HEK293 (cell line): ENCODE data around the gene HIBCH.

ENCODE experiments used
- CTCF ChIA-PET: fragments of 350-600 bp; formaldehyde crosslinking; extraction: SDS; loops from one replicate; lab custom pipeline; 2021; ENCODE audit warnings: antibody characterized with exemption; lab: Yijun Ruan, JAX
- POLR2A ChIA-PET: fragments of 300-600 bp; formaldehyde crosslinking; extraction: SDS; loops from one replicate; lab custom pipeline; 2020; ENCODE audit warnings: antibody characterized with exemption, inconsistent platforms; lab: Yijun Ruan, JAX
- H3K27ac ChIP-seq: fragments of 200-500 bp; sonication (Bioruptor generic); 2 replicates; pipeline ENCODE4 v1.5.1; 2014; ENCODE audit warnings: low read depth, low read length, control low read depth, inconsistent platforms; ENCODE audit errors: extremely low read depth
- H3K36me3 ChIP-seq, 2 experiments: fragments of 200-500 bp in 1 of 2; sonication (Bioruptor generic) in 1 of 2; 1 replicate in 1 of 2; 2 replicates in 1 of 2; pipeline ENCODE4 v1.5.1; 2014 to 2017; ENCODE audit warnings: inconsistent platforms in 2 of 2, low read length in 2 of 2; ENCODE audit not compliant: control insufficient read depth in 2 of 2, insufficient read depth in 1 of 2
- H3K4me1 ChIP-seq: fragments of 200-500 bp; sonication (Bioruptor generic); 2 replicates; pipeline ENCODE4 v1.5.1; 2014; ENCODE audit warnings: mild to moderate bottlenecking, low read length, inconsistent platforms; ENCODE audit not compliant: control insufficient read depth, insufficient read depth
- H3K4me3 ChIP-seq: 2 replicates; pipeline ENCODE4 v1.5.1; 2011; ENCODE audit warnings: low read depth, mild to moderate bottlenecking, control low read depth, low read length, moderate library complexity
- H3K9me3 ChIP-seq: fragments of 200-500 bp; sonication (Bioruptor generic); 2 replicates; pipeline ENCODE4 v1.5.1; 2014; ENCODE audit warnings: low read depth, low read length, inconsistent platforms; ENCODE audit not compliant: control insufficient read depth, insufficient read depth
- GLI4 ChIP-seq: fragments of 450-650 bp; formaldehyde crosslinking; IDR thresholded peaks from 2 replicates; pipeline ENCODE4 v1.5.1; 2016; ENCODE audit warnings: missing biosample characterization, missing genetic modification characterization
- HOXA7 ChIP-seq: sonication (generic); formaldehyde crosslinking; IDR thresholded peaks from 2 replicates; pipeline ENCODE4 v1.8.1; 2022; ENCODE audit warnings: missing genetic modification reagents, borderline replicate concordance
- HOXC10 ChIP-seq: sonication (generic); formaldehyde crosslinking; IDR thresholded peaks from 2 replicates; pipeline ENCODE4 v1.8.1; 2023; ENCODE audit warnings: mild to moderate bottlenecking, missing genetic modification reagents
- IKZF3 ChIP-seq: fragments of 450-650 bp; IDR thresholded peaks from 2 replicates; pipeline ENCODE4 v1.5.0; 2018; ENCODE audit warnings: missing biosample characterization, mild to moderate bottlenecking, missing genetic modification characterization, moderate library complexity
- KLF7 ChIP-seq: fragments of 450-650 bp; formaldehyde crosslinking; IDR thresholded peaks from 2 replicates; pipeline ENCODE4 v1.5.1; 2016; ENCODE audit warnings: missing biosample characterization, missing genetic modification characterization, borderline replicate concordance
- PATZ1 ChIP-seq: fragments of 450-650 bp; formaldehyde crosslinking; IDR thresholded peaks from 2 replicates; pipeline ENCODE4 v1.5.1; 2016; ENCODE audit warnings: missing biosample characterization, missing genetic modification characterization
- PRDM10 ChIP-seq: fragments of 450-650 bp; formaldehyde crosslinking; IDR thresholded peaks from 2 replicates; pipeline ENCODE4 v1.5.1; 2016; ENCODE audit warnings: missing biosample characterization, missing genetic modification characterization
- SCRT1 ChIP-seq: fragments of 450-650 bp; formaldehyde crosslinking; IDR thresholded peaks from 2 replicates; pipeline ENCODE4 v1.5.1; 2016; ENCODE audit warnings: missing biosample characterization, missing genetic modification characterization, borderline replicate concordance
- ZBTB1 ChIP-seq: fragments of 450-650 bp; formaldehyde crosslinking; IDR thresholded peaks from 2 replicates; pipeline ENCODE4 v1.5.1; 2016; ENCODE audit warnings: missing biosample characterization, missing genetic modification characterization
- ZBTB48 ChIP-seq: fragments of 450-650 bp; formaldehyde crosslinking; IDR thresholded peaks from 2 replicates; pipeline ENCODE4 v1.5.1; 2016; ENCODE audit warnings: missing biosample characterization, missing genetic modification characterization
- ZFP41 ChIP-seq: fragments of 450-650 bp; formaldehyde crosslinking; IDR thresholded peaks from 2 replicates; pipeline ENCODE4 v1.5.1; 2016; ENCODE audit warnings: missing biosample characterization, missing genetic modification characterization, borderline replicate concordance
- ZNF174 ChIP-seq: fragments of 450-650 bp; formaldehyde crosslinking; IDR thresholded peaks from 2 replicates; pipeline ENCODE4 v1.5.0; 2017; ENCODE audit warnings: missing biosample characterization, mild to moderate bottlenecking, missing genetic modification characterization
- ZNF18 ChIP-seq: fragments of 450-650 bp; formaldehyde crosslinking; IDR thresholded peaks from 2 replicates; pipeline ENCODE4 v1.5.1; 2016; ENCODE audit warnings: missing biosample characterization, missing genetic modification characterization
- ZNF26 ChIP-seq: fragments of 450-650 bp; formaldehyde crosslinking; IDR thresholded peaks from 2 replicates; pipeline ENCODE4 v1.5.1; 2016; ENCODE audit warnings: missing biosample characterization, missing genetic modification characterization
- ZNF544 ChIP-seq: fragments of 450-650 bp; formaldehyde crosslinking; IDR thresholded peaks from 2 replicates; pipeline ENCODE4 v1.5.0; 2017; ENCODE audit warnings: missing biosample characterization, missing genetic modification characterization
- ZNF561 ChIP-seq: fragments of 450-650 bp; IDR thresholded peaks from 2 replicates; pipeline ENCODE4 v1.5.1; 2018; ENCODE audit warnings: missing biosample characterization, missing genetic modification characterization, borderline replicate concordance
- ZNF600 ChIP-seq: fragments of 450-650 bp; formaldehyde crosslinking; IDR thresholded peaks from 2 replicates; pipeline ENCODE4 v1.5.1; 2016; ENCODE audit warnings: missing biosample characterization, missing genetic modification characterization
- ZNF610 ChIP-seq: fragments of 450-650 bp; formaldehyde crosslinking; IDR thresholded peaks from 2 replicates; pipeline ENCODE4 v1.5.1; 2016; ENCODE audit warnings: missing biosample characterization, missing genetic modification characterization, borderline replicate concordance
- ZNF623 ChIP-seq: fragments of 450-650 bp; formaldehyde crosslinking; IDR thresholded peaks from 2 replicates; pipeline ENCODE4 v1.5.1; 2016; ENCODE audit warnings: missing biosample characterization, missing genetic modification characterization
- ZNF624 ChIP-seq: fragments of 450-650 bp; formaldehyde crosslinking; IDR thresholded peaks from 2 replicates; pipeline ENCODE4 v1.5.1; 2017; ENCODE audit warnings: missing biosample characterization, missing genetic modification characterization
- ZNF629 ChIP-seq: fragments of 450-650 bp; formaldehyde crosslinking; IDR thresholded peaks from 2 replicates; pipeline ENCODE4 v1.5.1; 2017; ENCODE audit warnings: missing biosample characterization, missing genetic modification characterization
- ZNF645 ChIP-seq: fragments of 450-650 bp; formaldehyde crosslinking; IDR thresholded peaks from 2 replicates; pipeline ENCODE4; 2016; ENCODE audit warnings: missing biosample characterization, missing genetic modification characterization
- ZNF830 ChIP-seq: fragments of 450-650 bp; IDR thresholded peaks from 2 replicates; pipeline ENCODE4 v1.5.0; 2018; ENCODE audit warnings: missing biosample characterization, missing genetic modification characterization, low read depth, mild to moderate bottlenecking, moderate library complexity
- ZSCAN30 ChIP-seq: fragments of 450-650 bp; IDR thresholded peaks from 2 replicates; pipeline ENCODE4 v1.5.1; 2018; ENCODE audit warnings: missing biosample characterization, mild to moderate bottlenecking, missing genetic modification characterization, moderate library complexity

The HIBCH gene

GRCh38 chr2:190340369-190340768 is 20.7 kb upstream of the HIBCH start:
- CTCF ChIA-PET: interaction anchor here (0.6 kb wide), 1 partner anchor 296 kb away, joined by 3 read pairs; no protein-coding TSS in a partner anchor
- Histone ChIP-seq H3K4me1 (0 out of 2 replicates have a peak, but pooled peaks cover 6% of the 10 kb centered on the region), H3K36me3 (no peaks in the 10 kb centered on the region), H3K9me3 (no peaks in the 10 kb centered on the region), H3K27ac (no peak overlapping the region), H3K4me3 (no peak overlapping the region)
- TF ChIP-seq ZNF544 (tag by site-specific recombination): no peak
- TF ChIP-seq GLI4: no peak
- no peak for TF ChIP-seq ZNF645
- TF ChIP-seq ZNF600 (tag by site-specific recombination): no peak
- no peak for TF ChIP-seq ZNF623 (tag by site-specific recombination)
- 0 out of 2 replicates have a peak, but pooled peaks have one; percentile 38 for TF ChIP-seq ZNF629
- peak; percentile 76 for TF ChIP-seq ZNF18 (tag by site-specific recombination)
- no peak for TF ChIP-seq ZNF174
- TF ChIP-seq ZSCAN30 (tag by site-specific recombination): no peak
- 0 out of 2 replicates have a peak, but pooled peaks have one; percentile 24 for TF ChIP-seq PATZ1
- no peak for TF ChIP-seq ZNF26 (tag by site-specific recombination)
- no peak for TF ChIP-seq ZBTB1 (tag by site-specific recombination)
- no peak for TF ChIP-seq ZNF624
- TF ChIP-seq ZFP41 (tag by site-specific recombination): no peak
- TF ChIP-seq SCRT1 (tag by site-specific recombination): no peak
- TF ChIP-seq ZNF830: no peak
- no peak for TF ChIP-seq HOXC10
- TF ChIP-seq PRDM10 (tag by site-specific recombination): 0 out of 2 replicates have a peak, but pooled peaks have one; percentile 37
- 0 out of 2 replicates have a peak, but pooled peaks have one; percentile 9 for TF ChIP-seq ZNF561 (tag by site-specific recombination)
- no peak for TF ChIP-seq ZNF610 (tag by site-specific recombination)
- TF ChIP-seq ZBTB48 (tag by site-specific recombination): no peak
- TF ChIP-seq HOXA7: no peak
- no peak for TF ChIP-seq IKZF3 (tag by site-specific recombination)
- TF ChIP-seq KLF7 (tag by site-specific recombination): no peak
- POLR2A ChIA-PET: interaction anchor here (1.0 kb wide), 1 partner anchor 21 kb away, joined by 6 read pairs; the partner anchor contains the start of gene HIBCH
